ENCODE data around the gene INHBE.
"Not testable (repeated sequence)": the region's sequence is repeated elsewhere in the genome, so short reads cannot be mapped to it uniquely, and the experiment has no call there.

The INHBE gene

GRCh38 chr12:57497223-57498131, 42.4 kb downstream of the INHBE start:
- no peak for DNase-seq (ENCODE audit: low read depth in 2 of 2)

- no peak for DNase-seq (ENCODE audit: low read depth in 2 of 2)
These were observed 43.0 kb downstream of the INHBE start for GRCh38 chr12:57498132-57498502.

GRCh38 chr12:57498571-57498970, 43.5 kb downstream of the INHBE start:
- no peak for DNase-seq (ENCODE audit: low read depth in 2 of 2)

GRCh38 chr12:57500213-57500612, 45.1 kb downstream of the INHBE start:
- no peak for DNase-seq (ENCODE audit: low read depth in 2 of 2)

- not testable (repeated sequence) for DNase-seq (ENCODE audit: low read depth in 2 of 2)
These were observed 47.3 kb downstream of the INHBE start for GRCh38 chr12:57502311-57502969.

GRCh38 chr12:57506541-57506940, 51.4 kb downstream of the INHBE start:
- DNase-seq (ENCODE audit: low read depth in 2 of 2), result not testable (repeated sequence)

Measured in stimulated activated CD8-positive, alpha-beta memory T cell treated with anti-CD3 and anti-CD28 coated beads, Interleukin-2, amount 100 ng/mL, for 1 hour (primary cell).